ENCODE measurements around the gene REC114. TPM values are rescaled to one million over a fixed set of nuclear protein-coding genes. Genes with fewer than 3 reads are reported as not detected.
"Not testable (repeated sequence)": the region's sequence is repeated elsewhere in the genome, so short reads cannot be mapped to it uniquely, and the experiment has no call there.

REC114 gene
- total RNA-seq, 1 experiment from 2014 or later: not detected

DNA sequence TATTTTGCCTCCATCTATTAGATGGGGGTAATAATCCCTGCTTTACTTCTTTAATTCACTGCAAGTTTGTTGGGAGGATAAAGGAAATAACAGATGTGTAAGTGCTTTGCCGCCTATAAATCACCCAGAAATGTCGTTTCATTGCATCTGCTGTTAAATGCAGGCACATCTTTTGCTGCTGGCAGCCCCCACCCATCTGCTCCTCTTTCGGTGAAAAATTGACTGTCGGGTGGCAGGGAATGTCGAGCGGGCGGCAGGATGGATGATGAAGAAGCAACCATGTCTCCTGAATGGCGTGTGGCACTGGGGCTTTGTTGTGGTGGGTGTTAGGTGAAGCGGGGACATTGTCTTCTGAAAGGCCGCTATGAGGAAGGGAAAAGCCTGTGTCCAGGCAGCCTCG lies 543 bp upstream of the REC114 start (continued):
- TF ChIP-seq, protein P1, sequence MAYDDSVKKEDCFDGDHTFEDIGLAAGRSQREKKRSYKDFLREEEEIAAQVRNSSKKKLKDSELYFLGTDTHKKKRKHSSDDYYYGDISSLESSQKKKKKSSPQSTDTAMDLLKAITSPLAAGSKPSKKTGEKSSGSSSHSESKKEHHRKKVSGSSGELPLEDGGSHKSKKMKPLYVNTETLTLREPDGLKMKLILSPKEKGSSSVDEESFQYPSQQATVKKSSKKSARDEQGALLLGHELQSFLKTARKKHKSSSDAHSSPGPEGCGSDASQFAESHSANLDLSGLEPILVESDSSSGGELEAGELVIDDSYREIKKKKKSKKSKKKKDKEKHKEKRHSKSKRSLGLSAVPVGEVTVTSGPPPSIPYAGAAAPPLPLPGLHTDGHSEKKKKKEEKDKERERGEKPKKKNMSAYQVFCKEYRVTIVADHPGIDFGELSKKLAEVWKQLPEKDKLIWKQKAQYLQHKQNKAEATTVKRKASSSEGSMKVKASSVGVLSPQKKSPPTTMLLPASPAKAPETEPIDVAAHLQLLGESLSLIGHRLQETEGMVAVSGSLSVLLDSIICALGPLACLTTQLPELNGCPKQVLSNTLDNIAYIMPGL (CRISPR knock-in tag; IDR thresholded peaks at IDR 0.05): no peak
- TF ChIP-seq SOX15 (CRISPR knock-in tag; IDR thresholded peaks at IDR 0.05) (no peak), ZNF232 (CRISPR knock-in tag; IDR thresholded peaks at IDR 0.05) (no peak)
- TF ChIP-seq, protein P2, sequence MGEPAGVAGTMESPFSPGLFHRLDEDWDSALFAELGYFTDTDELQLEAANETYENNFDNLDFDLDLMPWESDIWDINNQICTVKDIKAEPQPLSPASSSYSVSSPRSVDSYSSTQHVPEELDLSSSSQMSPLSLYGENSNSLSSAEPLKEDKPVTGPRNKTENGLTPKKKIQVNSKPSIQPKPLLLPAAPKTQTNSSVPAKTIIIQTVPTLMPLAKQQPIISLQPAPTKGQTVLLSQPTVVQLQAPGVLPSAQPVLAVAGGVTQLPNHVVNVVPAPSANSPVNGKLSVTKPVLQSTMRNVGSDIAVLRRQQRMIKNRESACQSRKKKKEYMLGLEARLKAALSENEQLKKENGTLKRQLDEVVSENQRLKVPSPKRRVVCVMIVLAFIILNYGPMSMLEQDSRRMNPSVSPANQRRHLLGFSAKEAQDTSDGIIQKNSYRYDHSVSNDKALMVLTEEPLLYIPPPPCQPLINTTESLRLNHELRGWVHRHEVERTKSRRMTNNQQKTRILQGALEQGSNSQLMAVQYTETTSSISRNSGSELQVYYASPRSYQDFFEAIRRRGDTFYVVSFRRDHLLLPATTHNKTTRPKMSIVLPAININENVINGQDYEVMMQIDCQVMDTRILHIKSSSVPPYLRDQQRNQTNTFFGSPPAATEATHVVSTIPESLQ (CRISPR knock-in tag; IDR thresholded peaks at IDR 0.05): no peak

DNA sequence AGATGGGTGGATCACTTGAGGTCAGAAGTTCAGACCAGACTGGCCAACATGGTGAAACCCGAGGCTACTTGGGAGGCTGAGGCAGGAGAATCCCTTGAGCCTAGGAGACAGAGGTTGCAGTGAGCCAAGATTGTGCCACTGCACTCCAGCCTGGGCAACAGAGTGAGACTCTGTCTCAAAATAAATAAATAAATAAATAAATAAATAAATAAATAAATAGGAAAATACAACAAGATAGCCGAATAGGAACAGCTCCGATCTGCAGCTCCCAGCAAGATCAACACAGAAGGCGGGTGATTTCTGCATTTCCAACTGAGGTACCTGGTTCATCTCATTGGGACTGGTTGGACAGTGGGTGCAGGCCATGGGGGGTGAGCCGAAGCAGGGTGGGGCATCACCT lies 4.5 kb downstream of the REC114 start:
- H3K27ac Mint-ChIP-seq; H3K36me3 Mint-ChIP-seq; H3K4me3 Mint-ChIP-seq; POLR2A ChIA-PET; H3K4me1 Mint-ChIP-seq; H3K27me3 Mint-ChIP-seq (ENCODE audit: low read depth); DNase-seq (ENCODE audit: low spot score); ATAC-seq: not testable (repeated sequence)
- CTCF ChIA-PET: interaction anchor here (1.5 kb wide), 1 partner anchor 257 kb away, joined by 3 read pairs; no protein-coding TSS in a partner anchor
- peaks cover 16% of the 10 kb centered on the region for H3K9me3 Mint-ChIP-seq

DNA sequence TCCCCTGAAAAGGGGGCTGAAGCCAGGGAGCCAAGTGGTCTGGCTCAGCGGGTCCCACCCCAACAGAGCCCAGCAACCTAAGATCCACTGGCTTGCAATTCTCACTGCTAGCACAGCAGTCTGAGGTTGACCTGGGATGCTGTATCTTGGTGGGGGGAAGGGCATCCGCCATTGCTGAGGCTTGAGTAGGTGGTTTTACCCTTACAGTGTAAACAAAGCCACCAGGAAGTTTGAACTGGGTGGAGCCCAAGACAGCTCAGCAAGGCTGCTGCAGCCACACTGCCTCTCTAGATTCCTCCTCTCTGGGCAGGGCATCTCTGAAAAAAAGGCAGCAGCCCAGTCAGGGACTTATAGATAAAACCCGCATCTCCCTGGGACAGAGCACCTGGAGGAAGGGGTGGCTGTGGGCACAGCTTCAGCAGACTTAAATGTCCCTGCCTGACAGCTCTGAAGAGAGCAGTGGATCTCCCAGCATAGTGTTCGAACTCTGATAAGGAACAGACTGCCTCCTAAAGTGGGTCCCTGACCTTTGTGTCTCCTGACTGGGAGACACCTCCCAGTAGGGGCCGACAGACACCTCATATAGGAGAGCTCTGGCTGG lies 5.3 kb downstream of the REC114 start:
- 0 out of 2 replicates have a peak, but pooled peaks have one; percentile 42 for TF ChIP-seq FOXK1 (CRISPR knock-in tag; IDR thresholded peaks at IDR 0.05)
- H3K27ac Mint-ChIP-seq; ATAC-seq; H3K4me3 Mint-ChIP-seq; H3K4me1 Mint-ChIP-seq; H3K27me3 Mint-ChIP-seq (ENCODE audit: low read depth); H3K36me3 Mint-ChIP-seq; POLR2A ChIA-PET: not testable (repeated sequence)
- H3K9me3 Mint-ChIP-seq: peaks cover 16% of the 10 kb centered on the region
- CTCF ChIA-PET: interaction anchor here (0.7 to 1.1 kb wide), 2 partner anchors 93 to 188 kb away, joined by 3 read pairs; no protein-coding TSS in a partner anchor
- DNase-seq (ENCODE audit: low spot score): peak; percentile 12

DNA sequence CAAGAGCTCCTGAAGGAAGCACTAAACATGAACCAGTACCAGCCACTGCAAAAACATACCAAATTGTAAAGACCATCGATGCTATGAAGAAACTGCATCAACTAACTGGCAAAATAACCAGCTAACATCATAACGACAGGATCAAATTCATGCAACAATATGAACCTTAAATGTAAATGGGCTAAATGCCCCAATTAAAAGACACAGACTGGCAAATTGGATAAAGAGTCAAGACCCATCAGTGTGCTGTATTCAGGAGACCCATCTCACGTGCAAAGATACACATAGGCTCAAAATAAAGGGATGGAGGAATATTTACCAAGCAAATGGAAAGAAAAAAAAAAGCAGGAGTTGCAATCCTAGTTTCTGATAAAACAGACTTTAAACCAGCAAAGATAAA lies 7.0 kb downstream of the REC114 start:
- H3K27ac Mint-ChIP-seq; POLR2A ChIA-PET; H3K36me3 Mint-ChIP-seq; H3K27me3 Mint-ChIP-seq (ENCODE audit: low read depth); H3K4me1 Mint-ChIP-seq; DNase-seq (ENCODE audit: low spot score); H3K4me3 Mint-ChIP-seq; ATAC-seq; CTCF ChIA-PET: not testable (repeated sequence)
- peaks cover 16% of the 10 kb centered on the region for H3K9me3 Mint-ChIP-seq

DNA sequence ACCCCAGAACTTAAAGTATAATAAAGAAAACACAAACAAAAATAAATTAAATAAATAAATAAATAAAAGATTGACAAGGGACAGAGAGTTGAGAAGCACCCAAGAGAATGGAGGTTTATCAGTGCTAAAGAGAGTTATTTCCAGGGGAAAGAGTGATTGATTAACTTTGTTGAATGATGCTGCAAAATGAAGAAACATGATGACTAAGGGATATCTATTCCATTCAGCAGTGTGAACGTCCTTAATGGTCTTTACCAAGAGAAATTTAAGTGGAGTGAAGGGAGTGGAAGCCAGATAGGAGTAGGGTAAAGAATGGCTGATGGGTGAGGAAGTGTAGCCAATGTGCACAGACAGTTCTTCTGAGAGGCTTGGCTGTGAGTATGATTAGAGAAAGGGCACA lies 11.1 kb downstream of the REC114 start:
- Mint-ChIP-seq H3K4me3 (no peak overlapping the region), H3K27ac (no peak overlapping the region), H3K4me1 (peaks cover 16% of the 10 kb centered on the region), H3K27me3 (ENCODE audit: low read depth) (no peaks in the 10 kb centered on the region; the same call in 1 of the 2 replicates), H3K9me3 (peaks cover 12% of the 10 kb centered on the region), H3K36me3 (no peaks in the 10 kb centered on the region)
- ATAC-seq (no peak), DNase-seq (ENCODE audit: low spot score) (no peak)
- ChIA-PET CTCF (no interaction called here), POLR2A (no interaction called here)
- TF ChIP-seq, protein P3, sequence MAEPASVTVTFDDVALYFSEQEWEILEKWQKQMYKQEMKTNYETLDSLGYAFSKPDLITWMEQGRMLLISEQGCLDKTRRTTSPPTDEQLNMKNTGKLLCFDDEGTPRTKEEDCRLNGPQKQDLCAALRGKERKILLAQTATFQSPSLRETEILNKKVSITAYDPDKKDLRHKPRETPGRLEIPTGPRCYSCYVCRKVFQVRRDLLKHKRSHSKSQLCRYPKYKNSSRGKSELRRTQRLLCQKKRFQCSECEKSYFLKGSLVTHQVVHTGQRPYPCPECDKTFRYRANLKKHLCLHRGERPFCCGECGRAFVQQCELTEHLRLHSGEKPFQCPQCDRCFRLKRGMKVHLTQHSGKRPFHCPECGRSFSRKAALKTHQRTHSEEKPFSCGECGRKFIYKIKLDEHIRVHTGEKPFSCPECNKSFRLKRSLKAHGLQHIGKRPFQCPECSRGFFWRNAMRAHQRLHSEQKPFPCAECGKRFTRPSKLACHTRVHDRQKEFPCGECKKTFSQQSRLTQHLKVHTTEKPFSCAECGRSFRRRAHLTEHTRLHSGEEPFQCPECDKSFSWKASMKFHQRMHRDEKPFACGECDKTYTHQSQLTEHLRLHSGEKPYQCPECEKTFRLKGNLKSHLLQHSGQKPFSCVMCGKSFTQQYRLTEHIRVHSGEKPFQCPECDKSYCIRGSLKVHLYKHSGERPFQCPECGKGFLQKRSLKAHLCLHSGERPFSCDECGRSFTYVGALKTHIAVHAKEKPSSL (CRISPR knock-in tag; conservative IDR thresholded peaks at IDR 0.05): no peak
- TF ChIP-seq, protein P4, sequence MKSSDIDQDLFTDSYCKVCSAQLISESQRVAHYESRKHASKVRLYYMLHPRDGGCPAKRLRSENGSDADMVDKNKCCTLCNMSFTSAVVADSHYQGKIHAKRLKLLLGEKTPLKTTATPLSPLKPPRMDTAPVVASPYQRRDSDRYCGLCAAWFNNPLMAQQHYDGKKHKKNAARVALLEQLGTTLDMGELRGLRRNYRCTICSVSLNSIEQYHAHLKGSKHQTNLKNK (CRISPR knock-in tag; IDR thresholded peaks at IDR 0.05): no peak
- TF ChIP-seq TP53 (CRISPR knock-in tag; IDR thresholded peaks at IDR 0.05) (no peak), NR2C2 (CRISPR knock-in tag; IDR thresholded peaks at IDR 0.05) (no peak), ETV6 (CRISPR knock-in tag; IDR thresholded peaks at IDR 0.05) (no peak), SMAD4 (CRISPR knock-in tag; IDR thresholded peaks at IDR 0.05) (no peak), NR3C1 (CRISPR knock-in tag; conservative IDR thresholded peaks at IDR 0.05; ENCODE audit: low read depth) (no peak), SMAD3 (CRISPR knock-in tag; IDR thresholded peaks at IDR 0.05; ENCODE audit: borderline replicate concordance) (no peak)
- TF ChIP-seq, protein P5, sequence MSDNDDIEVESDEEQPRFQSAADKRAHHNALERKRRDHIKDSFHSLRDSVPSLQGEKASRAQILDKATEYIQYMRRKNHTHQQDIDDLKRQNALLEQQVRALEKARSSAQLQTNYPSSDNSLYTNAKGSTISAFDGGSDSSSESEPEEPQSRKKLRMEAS (CRISPR knock-in tag; IDR thresholded peaks at IDR 0.05): no peak
- TF ChIP-seq, protein P6, sequence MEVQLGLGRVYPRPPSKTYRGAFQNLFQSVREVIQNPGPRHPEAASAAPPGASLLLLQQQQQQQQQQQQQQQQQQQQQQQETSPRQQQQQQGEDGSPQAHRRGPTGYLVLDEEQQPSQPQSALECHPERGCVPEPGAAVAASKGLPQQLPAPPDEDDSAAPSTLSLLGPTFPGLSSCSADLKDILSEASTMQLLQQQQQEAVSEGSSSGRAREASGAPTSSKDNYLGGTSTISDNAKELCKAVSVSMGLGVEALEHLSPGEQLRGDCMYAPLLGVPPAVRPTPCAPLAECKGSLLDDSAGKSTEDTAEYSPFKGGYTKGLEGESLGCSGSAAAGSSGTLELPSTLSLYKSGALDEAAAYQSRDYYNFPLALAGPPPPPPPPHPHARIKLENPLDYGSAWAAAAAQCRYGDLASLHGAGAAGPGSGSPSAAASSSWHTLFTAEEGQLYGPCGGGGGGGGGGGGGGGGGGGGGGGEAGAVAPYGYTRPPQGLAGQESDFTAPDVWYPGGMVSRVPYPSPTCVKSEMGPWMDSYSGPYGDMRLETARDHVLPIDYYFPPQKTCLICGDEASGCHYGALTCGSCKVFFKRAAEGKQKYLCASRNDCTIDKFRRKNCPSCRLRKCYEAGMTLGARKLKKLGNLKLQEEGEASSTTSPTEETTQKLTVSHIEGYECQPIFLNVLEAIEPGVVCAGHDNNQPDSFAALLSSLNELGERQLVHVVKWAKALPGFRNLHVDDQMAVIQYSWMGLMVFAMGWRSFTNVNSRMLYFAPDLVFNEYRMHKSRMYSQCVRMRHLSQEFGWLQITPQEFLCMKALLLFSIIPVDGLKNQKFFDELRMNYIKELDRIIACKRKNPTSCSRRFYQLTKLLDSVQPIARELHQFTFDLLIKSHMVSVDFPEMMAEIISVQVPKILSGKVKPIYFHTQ (CRISPR knock-in tag; IDR thresholded peaks at IDR 0.05): no peak
